Large intestine (tissue), 3 donors: ENCODE results near the gene C1orf94. TPM values are rescaled to one million over a fixed set of nuclear protein-coding genes. Genes with fewer than 3 reads are reported as not detected.
"Not testable (repeated sequence)": the region's sequence is repeated elsewhere in the genome, so short reads cannot be mapped to it uniquely, and the experiment has no call there.

Experiments used
- DNase-seq, 2 donors: peaks; one replicate each; pipeline versions ENCODE4 v3.0.0 to v3.0.0-alpha.2; 2013
- H3K27ac ChIP-seq: one replicate; pipeline ENCODE4 v1.5.1; 2013; ENCODE audit warnings: low read length
- H3K27me3 ChIP-seq: 2 replicates; pipeline ENCODE4 v1.6.1; 2013; ENCODE audit warnings: low read length; ENCODE audit not compliant: control insufficient read depth, insufficient read depth
- H3K36me3 ChIP-seq: 2 replicates; pipeline ENCODE4 v1.6.1; 2013; ENCODE audit warnings: low read length; ENCODE audit not compliant: control insufficient read depth, insufficient read depth
- H3K4me1 ChIP-seq: one replicate; pipeline ENCODE4 v1.6.1; 2013; ENCODE audit warnings: low read length; ENCODE audit not compliant: control insufficient read depth, insufficient read depth
- H3K4me3 ChIP-seq: one replicate; pipeline ENCODE4 v1.5.1; 2013; ENCODE audit warnings: low read length
- H3K9me3 ChIP-seq: one replicate; pipeline ENCODE4 v1.6.1; 2013; ENCODE audit warnings: mild to moderate bottlenecking, low read depth, low read length, moderate library complexity; ENCODE audit not compliant: control insufficient read depth
- WGBS: methylation state at CpG from one replicate; pipeline ENCODE4 v1.1.5; 2013; ENCODE audit warnings: low lambda C conversion rate; ENCODE audit not compliant: insufficient coverage; 5-methylcytosine and 5-hydroxymethylcytosine counted together
- polyA plus RNA-seq: library from polyadenylated mRNA; unstranded; fragments of 120-200 nt; gene quantifications from one replicate; pipeline ENCODE4 v1.2.1, GENCODE V29; 2013

C1orf94 gene
- polyA plus RNA-seq, 1 donor: not detected

GRCh38 chr1:34165422-34165921, 11.2 kb upstream of the C1orf94 start:
- Histone ChIP-seq H3K27me3 (peaks cover 90% of the 10 kb centered on the region), H3K27ac (no peak overlapping the region), H3K4me1 (no peaks in the 10 kb centered on the region), H3K36me3 (no peaks in the 10 kb centered on the region), H3K4me3 (peak overlapping the region; percentile 1), H3K9me3 (peaks cover 2% of the 10 kb centered on the region)
- no peak for DNase-seq
- 0% methylated on average over 1 of the region's 13 CpGs for WGBS

GRCh38 chr1:34166191-34166624, 10.5 kb upstream of the C1orf94 start:
- H3K27ac ChIP-seq: no peak overlapping the region
- H3K9me3 ChIP-seq: peaks cover 2% of the 10 kb centered on the region
- H3K27me3 ChIP-seq: peaks cover 91% of the 10 kb centered on the region
- H3K4me3 ChIP-seq: no peak overlapping the region
- DNase-seq: no peak
- H3K4me1 ChIP-seq: no peaks in the 10 kb centered on the region
- no CpG with 5 or more reads among the region's 27 CpGs for WGBS
- H3K36me3 ChIP-seq: no peaks in the 10 kb centered on the region

GRCh38 chr1:34166625-34167361, 9.9 kb upstream of the C1orf94 start:
- DNase-seq: no peak
- Histone ChIP-seq H3K27ac (no peak overlapping the region), H3K27me3 (peaks cover 86% of the 10 kb centered on the region), H3K4me3 (no peak overlapping the region), H3K36me3 (no peaks in the 10 kb centered on the region), H3K9me3 (peaks cover 2% of the 10 kb centered on the region), H3K4me1 (no peaks in the 10 kb centered on the region)
- whole genome bisulfite sequencing: no CpG with 5 or more reads among the region's 24 CpGs

GRCh38 chr1:34167389-34167788, 9.3 kb upstream of the C1orf94 start:
- Histone ChIP-seq H3K4me3 (no peak overlapping the region), H3K36me3 (no peaks in the 10 kb centered on the region), H3K27ac (no peak overlapping the region), H3K9me3 (peaks cover 2% of the 10 kb centered on the region), H3K27me3 (peaks cover 83% of the 10 kb centered on the region), H3K4me1 (no peaks in the 10 kb centered on the region)
- WGBS: no CpG with 5 or more reads among the region's 13 CpGs
- no peak for DNase-seq

GRCh38 chr1:34175744-34176143, 963 bp upstream of the C1orf94 start:
- no CpG with 5 or more reads among the region's 6 CpGs for WGBS
- peaks cover 3% of the 10 kb centered on the region for H3K9me3 ChIP-seq
- no peaks in the 10 kb centered on the region for H3K4me1 ChIP-seq
- H3K4me3 ChIP-seq: no peak overlapping the region
- no peaks in the 10 kb centered on the region for H3K36me3 ChIP-seq
- H3K27me3 ChIP-seq: peaks cover 61% of the 10 kb centered on the region
- H3K27ac ChIP-seq: no peak overlapping the region
- no peak for DNase-seq

GRCh38 chr1:34178072-34178471, 1.4 kb downstream of the C1orf94 start:
- Histone ChIP-seq H3K27me3 (peaks cover 51% of the 10 kb centered on the region), H3K4me1 (no peaks in the 10 kb centered on the region), H3K36me3 (no peaks in the 10 kb centered on the region), H3K27ac (no peak overlapping the region), H3K9me3 (peaks cover 3% of the 10 kb centered on the region), H3K4me3 (no peak overlapping the region)
- DNase-seq: no peak
- no CpG with 5 or more reads among the region's 2 CpGs for WGBS

GRCh38 chr1:34183381-34183780, 6.7 kb downstream of the C1orf94 start:
- H3K4me3 ChIP-seq, DNase-seq, H3K36me3 ChIP-seq, H3K4me1 ChIP-seq, H3K9me3 ChIP-seq, H3K27ac ChIP-seq: not testable (repeated sequence)
- H3K27me3 ChIP-seq: peaks cover 22% of the 10 kb centered on the region
- no CpG with 5 or more reads among the region's 4 CpGs for WGBS

GRCh38 chr1:34186741-34187494, 10.2 kb downstream of the C1orf94 start:
- Histone ChIP-seq H3K36me3 (no peaks in the 10 kb centered on the region), H3K27ac (no peak overlapping the region), H3K27me3 (peaks cover 17% of the 10 kb centered on the region), H3K4me1 (no peaks in the 10 kb centered on the region), H3K9me3 (no peaks in the 10 kb centered on the region), H3K4me3 (no peak overlapping the region)
- DNase-seq: no peak
- WGBS: 100% methylated on average over 1 of the region's 12 CpGs

GRCh38 chr1:34188418-34188817, 11.7 kb downstream of the C1orf94 start:
- WGBS: no CpG with 5 or more reads among the region's 8 CpGs
- Histone ChIP-seq H3K4me1 (no peaks in the 10 kb centered on the region), H3K27me3 (peaks cover 17% of the 10 kb centered on the region), H3K4me3 (no peak overlapping the region), H3K27ac (no peak overlapping the region), H3K36me3 (no peaks in the 10 kb centered on the region), H3K9me3 (no peaks in the 10 kb centered on the region)
- no peak for DNase-seq

- Histone ChIP-seq H3K9me3 (no peaks in the 10 kb centered on the region), H3K4me1 (no peaks in the 10 kb centered on the region), H3K36me3 (no peaks in the 10 kb centered on the region)
Measured at GRCh38 chr1:34188985-34189384, 12.3 kb downstream of the C1orf94 start.

More at GRCh38 chr1:34188985-34189384, 12.3 kb downstream of the C1orf94 start:
- no CpG with 5 or more reads among the region's 4 CpGs for WGBS
- Histone ChIP-seq H3K27ac (no peak overlapping the region), H3K4me3 (no peak overlapping the region), H3K27me3 (peaks cover 17% of the 10 kb centered on the region)
- DNase-seq: no peak
